GM12873 (cell line): Measurements from ENCODE around the gene GRID1.
A peak's percentile ranks its signal among the peaks of the same experiment; 100 is the strongest.

Experiments
- CTCF ChIP-seq: IDR thresholded peaks from 2 replicates; pipeline ENCODE4 v1.5.1; 2012; ENCODE audit warnings: low read depth, mild to moderate bottlenecking, moderate library complexity, low read length, control low read depth; ENCODE audit not compliant: insufficient read depth; ENCODE audit errors: missing control alignments

The GRID1 gene

GRCh38 chr10:86263907-86264306, 102.7 kb downstream of the GRID1 start:
- no peak for TF ChIP-seq CTCF

- no peak for TF ChIP-seq CTCF
Measured at GRCh38 chr10:86263209-86263608, 103.4 kb downstream of the GRID1 start.

GRCh38 chr10:86262688-86263181, 103.9 kb downstream of the GRID1 start:
- TF ChIP-seq CTCF: no peak

GRCh38 chr10:86261941-86262687, 104.5 kb downstream of the GRID1 start:
- TF ChIP-seq CTCF: peak; percentile 47

- no peak for TF ChIP-seq CTCF
Measured at GRCh38 chr10:86261470-86261869, 105.1 kb downstream of the GRID1 start.

- TF ChIP-seq CTCF: no peak
Measured at GRCh38 chr10:86260564-86260963, 106.0 kb downstream of the GRID1 start.

GRCh38 chr10:86259901-86260562, 106.6 kb downstream of the GRID1 start:
- no peak for TF ChIP-seq CTCF
